Neutrophil (primary cell): ENCODE data around the gene LRRC71.

Experiments used
- H3K27ac ChIP-seq: fragments of 200-600 bp; sonication (generic); 2 replicates; pipeline ENCODE4 v1.5.1; 2016; ENCODE audit warnings: mild to moderate bottlenecking, moderate library complexity
- H3K27me3 ChIP-seq: fragments of 200-600 bp; sonication (generic); 2 replicates; pipeline ENCODE4 v1.6.0; 2016; ENCODE audit warnings: mild to moderate bottlenecking
- H3K36me3 ChIP-seq: fragments of 200-600 bp; sonication (generic); 2 replicates; pipeline ENCODE4 v1.5.1; 2017
- H3K4me1 ChIP-seq, 2 experiments: fragments of 200-600 bp in 1 of 2; sonication (generic) in 1 of 2; 1 replicate in 1 of 2; 2 replicates in 1 of 2; pipeline versions ENCODE4 v1.5.1 to v1.6.1; 2013 to 2016; ENCODE audit warnings: low read depth in 1 of 2, low read length in 1 of 2, mild to moderate bottlenecking in 1 of 2, moderate library complexity in 1 of 2; ENCODE audit not compliant: control insufficient read depth in 1 of 2, insufficient read depth in 1 of 2
- H3K4me3 ChIP-seq, 2 experiments: fragments of 200-600 bp in 1 of 2; sonication (generic) in 1 of 2; 1 replicate in 1 of 2; 2 replicates in 1 of 2; pipeline ENCODE4 v1.5.1; 2013 to 2016; ENCODE audit warnings: low read depth in 1 of 2, low read length in 1 of 2, mild to moderate bottlenecking in 1 of 2, moderate library complexity in 1 of 2
- H3K9me3 ChIP-seq: fragments of 200-600 bp; sonication (generic); 2 replicates; pipeline ENCODE4 v1.5.1; 2016
- CTCF ChIP-seq: fragments of 200-600 bp; sonication (generic); IDR thresholded peaks from 2 replicates; pipeline ENCODE4 v1.5.1; 2016; ENCODE audit warnings: antibody characterized with exemption

Gene LRRC71

GRCh38 chr1:156912861-156913808 lies 7.3 kb upstream of the LRRC71 start:
- no peak overlapping the region for H3K27ac ChIP-seq
- H3K36me3 ChIP-seq = no peaks in the 10 kb centered on the region
- H3K27me3 ChIP-seq = peaks cover 2% of the 10 kb centered on the region
- no peak for TF ChIP-seq CTCF
- no peaks in the 10 kb centered on the region for H3K4me1 ChIP-seq
- no peaks in the 10 kb centered on the region for H3K9me3 ChIP-seq
- H3K4me3 ChIP-seq = no peak overlapping the region

GRCh38 chr1:156913809-156914387 lies 6.5 kb upstream of the LRRC71 start:
- TF ChIP-seq CTCF = no peak

GRCh38 chr1:156914440-156914856 lies 6.0 kb upstream of the LRRC71 start:
- Histone ChIP-seq H3K4me3 (no peak overlapping the region), H3K36me3 (no peaks in the 10 kb centered on the region), H3K27ac (no peak overlapping the region), H3K9me3 (no peaks in the 10 kb centered on the region), H3K4me1 (no peaks in the 10 kb centered on the region), H3K27me3 (peaks cover 15% of the 10 kb centered on the region)
- no peak for TF ChIP-seq CTCF

More at GRCh38 chr1:156913809-156914387, 6.5 kb upstream of the LRRC71 start:
- Histone ChIP-seq H3K27ac (no peak overlapping the region), H3K36me3 (no peaks in the 10 kb centered on the region), H3K4me3 (no peak overlapping the region), H3K9me3 (no peaks in the 10 kb centered on the region), H3K27me3 (peaks cover 9% of the 10 kb centered on the region), H3K4me1 (no peaks in the 10 kb centered on the region)

GRCh38 chr1:156921053-156921529 lies 659 bp downstream of the LRRC71 start:
- H3K4me1 ChIP-seq = peaks cover 0 to 3% of the 10 kb centered on the region in 2 experiments
- H3K9me3 ChIP-seq = no peaks in the 10 kb centered on the region
- no peak overlapping the region for H3K27ac ChIP-seq
- no peak overlapping the region for H3K4me3 ChIP-seq
- no peaks in the 10 kb centered on the region for H3K36me3 ChIP-seq
- TF ChIP-seq CTCF = no peak
- H3K27me3 ChIP-seq = peaks cover 81% of the 10 kb centered on the region

- peaks cover 3 to 5% of the 10 kb centered on the region in 2 experiments for H3K4me1 ChIP-seq
- H3K4me3 ChIP-seq = no peak overlapping the region
- H3K27me3 ChIP-seq = peaks cover 100% of the 10 kb centered on the region
Measured at GRCh38 chr1:156922986-156923669, 2.7 kb downstream of the LRRC71 start.

More at GRCh38 chr1:156922986-156923669, 2.7 kb downstream of the LRRC71 start:
- no peaks in the 10 kb centered on the region for H3K9me3 ChIP-seq
- H3K36me3 ChIP-seq = no peaks in the 10 kb centered on the region
- no peak overlapping the region for H3K27ac ChIP-seq
- TF ChIP-seq CTCF = no peak
